GM23338 (cell line): ENCODE results near the gene BLOC1S3. TPM values are rescaled to one million over a fixed set of nuclear protein-coding genes. Genes with fewer than 3 reads are reported as not detected.

Experiments
- CREB1 ChIP-seq: fragments of 250-450 bp; sonication (Bioruptor Pico); IDR thresholded peaks from 2 replicates; pipeline ENCODE4 v1.5.0; 2020; ENCODE audit warnings: low read depth, mild to moderate bottlenecking, moderate library complexity
- CTCF ChIP-seq, 2 experiments: fragments of 200-600 bp in 1 of 2; sonication (generic) in 1 of 2; conservative IDR thresholded peaks; 2 replicates each; pipeline versions ENCODE4 v1.5.1 to v1.6.1; 2016 to 2017; ENCODE audit warnings: antibody characterized with exemption in 2 of 2, low read depth in 2 of 2, mild to moderate bottlenecking in 2 of 2, moderate library complexity in 1 of 2
- ETS1 ChIP-seq: IDR thresholded peaks from 2 replicates; pipeline ENCODE4 v1.6.1; 2016; ENCODE audit warnings: antibody characterized with exemption
- EZH2 ChIP-seq: fragments of 200-600 bp; sonication (generic); IDR thresholded peaks from one replicate; pipeline ENCODE4 v1.8.0; 2017; ENCODE audit warnings: antibody characterized with exemption, mild to moderate bottlenecking, low read depth; ENCODE audit not compliant: unreplicated experiment
- JUNB ChIP-seq: IDR thresholded peaks from one replicate; pipeline ENCODE4 v1.6.1; 2016; ENCODE audit warnings: antibody characterized with exemption; ENCODE audit not compliant: unreplicated experiment
- POLR2AphosphoS5 ChIP-seq: IDR thresholded peaks from 2 replicates; pipeline ENCODE4 v1.6.1; 2016; ENCODE audit warnings: antibody characterized with exemption, low read depth
- ZNF331 ChIP-seq: fragments of 250-450 bp; sonication (Bioruptor Pico); IDR thresholded peaks from 2 replicates; pipeline ENCODE4 v1.5.0; 2020; ENCODE audit warnings: low read depth, mild to moderate bottlenecking, moderate library complexity
- ZNF462 ChIP-seq: fragments of 250-450 bp; sonication (Bioruptor Pico); IDR thresholded peaks from 2 replicates; pipeline ENCODE4 v1.5.0; 2020; ENCODE audit warnings: mild to moderate bottlenecking, moderate library complexity
- polyA plus RNA-seq: library from polyadenylated mRNA; unstranded; fragments of >200 nt; fragmentation: Nextera tagmentation; extraction: Ambion mirVana; gene quantifications from 2 replicates; pipeline ENCODE4 v1.2.1, GENCODE V29; 2016
- total RNA-seq: library from RNA; depleted of rRNA; stranded (reverse); fragments of >200 nt; shearing (Covaris generic); gene quantifications from 2 replicates; pipeline ENCODE4 v1.2.3, GENCODE V29; 2014

Gene BLOC1S3
- total and polyA plus RNA-seq, 2 experiments from 2014 or later: 2.5 to 15.9 TPM

GRCh38 chr19:45144431-45145269 is 33.9 kb upstream of the BLOC1S3 start (continued):
- TF ChIP-seq ZNF462 (CRISPR knock-in tag): no peak
- no peak for TF ChIP-seq CREB1 (CRISPR knock-in tag)
- no peak for TF ChIP-seq JUNB
- TF ChIP-seq POLR2AphosphoS5: no peak
- TF ChIP-seq CTCF (conservative IDR thresholded peaks at IDR 0.05; ENCODE audit: low read depth in 2 of 2): no peak
- no peak for TF ChIP-seq ETS1
- TF ChIP-seq EZH2: no peak
- no peak for TF ChIP-seq ZNF331 (CRISPR knock-in tag)
